ENCODE measurements around the gene RNF43.
A peak's percentile ranks its signal among the peaks of the same experiment; 100 is the strongest.

Gene RNF43

DNA sequence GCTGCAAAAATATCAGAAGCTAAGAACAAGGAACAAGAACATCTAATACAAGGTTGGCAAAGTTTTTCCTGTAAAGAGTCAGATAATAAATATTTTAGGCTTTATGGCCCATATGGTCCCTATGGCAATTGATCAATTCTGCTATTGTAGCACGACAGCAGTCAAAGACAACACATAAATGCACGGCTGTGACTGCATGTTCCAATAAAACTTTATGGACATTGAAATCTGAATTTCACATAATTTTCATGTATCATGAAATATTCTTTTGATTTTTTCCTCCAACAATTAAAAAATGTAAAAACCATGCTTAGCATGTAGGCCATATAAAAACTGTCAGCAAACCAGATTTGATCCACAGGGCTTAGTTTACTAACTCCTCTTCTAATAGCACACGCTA lies 10.5 kb upstream of the RNF43 start:
- Histone ChIP-seq H3K4me1 (ENCODE audit: control insufficient read depth in 1 of 2, insufficient read depth in 2 of 2, low read length in 2 of 2) (no peaks in the 10 kb centered on the region), H3K4ac (ENCODE audit: low read depth, low read length) (no peak overlapping the region), H3K18ac (ENCODE audit: low read length) (no peak overlapping the region), H3K9me3 (ENCODE audit: insufficient read depth, low read depth, low read length) (no peaks in the 10 kb centered on the region), H3K27ac (ENCODE audit: low read depth, low read length) (no peak overlapping the region), H3K4me3 (ENCODE audit: low read depth, low read length) (no peak overlapping the region), H2BK120ac (ENCODE audit: insufficient read depth, low read length, poor library complexity) (no peak overlapping the region), H3K79me1 (ENCODE audit: low read length) (no peaks in the 10 kb centered on the region), H2AFZ (ENCODE audit: insufficient read depth, low read length, poor library complexity) (no peak overlapping the region), H4K91ac (ENCODE audit: low read depth, low read length) (no peak overlapping the region), H4K12ac (ENCODE audit: low read depth, low read length) (no peak overlapping the region), H3K9ac (ENCODE audit: low read length) (no peak overlapping the region), H2AK5ac (ENCODE audit: low read length) (no peak overlapping the region), H2BK12ac (ENCODE audit: low read length) (no peak overlapping the region), H3K14ac (ENCODE audit: low read length) (no peak overlapping the region), H3K4me2 (ENCODE audit: low read length) (no peak overlapping the region), H3K27me3 (ENCODE audit: insufficient read depth, low read length) (no peaks in the 10 kb centered on the region), H3K23ac (ENCODE audit: low read length) (no peak overlapping the region), H3K79me2 (ENCODE audit: control insufficient read depth, insufficient read depth, low read length, poor library complexity) (no peaks in the 10 kb centered on the region), H3K36me3 (ENCODE audit: control insufficient read depth in 1 of 2, insufficient read depth in 2 of 2, low read length in 2 of 2) (no peaks in the 10 kb centered on the region), H4K8ac (ENCODE audit: low read depth, low read length) (no peak overlapping the region), H2BK5ac (ENCODE audit: low read depth, low read length, poor library complexity) (no peak overlapping the region)
- no peak for DNase-seq
- WGBS (ENCODE audit: extremely low coverage, insufficient coverage, insufficient read length): no CpG with 5 or more reads among the region's 3 CpGs

DNA sequence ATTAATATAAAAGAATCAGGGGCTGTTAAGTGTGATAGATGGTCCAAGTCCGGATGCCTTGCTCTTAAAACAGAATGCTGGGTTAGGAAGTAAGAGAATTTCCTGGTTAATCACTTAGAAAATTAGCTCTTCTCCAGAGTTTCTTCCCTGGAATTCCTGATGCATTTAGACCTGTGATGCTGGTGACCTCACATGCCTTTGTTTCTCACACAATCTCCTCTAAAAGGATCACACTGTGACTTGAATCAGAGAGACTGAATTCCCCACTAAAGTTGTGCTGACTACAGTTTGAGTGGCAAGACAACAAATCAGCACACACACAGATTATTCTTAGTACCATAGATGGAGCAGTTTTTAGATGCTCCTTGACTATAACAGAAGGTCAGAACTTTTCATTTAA lies 4.4 kb upstream of the RNF43 start:
- Histone ChIP-seq H4K91ac (ENCODE audit: low read depth, low read length) (no peak overlapping the region), H2AFZ (ENCODE audit: insufficient read depth, low read length, poor library complexity) (no peak overlapping the region), H3K14ac (ENCODE audit: low read length) (no peak overlapping the region), H3K18ac (ENCODE audit: low read length) (no peak overlapping the region), H2BK12ac (ENCODE audit: low read length) (no peak overlapping the region), H3K4me2 (ENCODE audit: low read length) (no peak overlapping the region), H3K27me3 (ENCODE audit: insufficient read depth, low read length) (no peaks in the 10 kb centered on the region), H3K36me3 (ENCODE audit: control insufficient read depth in 1 of 2, insufficient read depth in 2 of 2, low read length in 2 of 2) (no peaks in the 10 kb centered on the region), H3K9ac (ENCODE audit: low read length) (no peak overlapping the region), H3K79me1 (ENCODE audit: low read length) (peaks cover 1% of the 10 kb centered on the region), H2BK120ac (ENCODE audit: insufficient read depth, low read length, poor library complexity) (no peak overlapping the region), H2AK5ac (ENCODE audit: low read length) (no peak overlapping the region), H3K9me3 (ENCODE audit: insufficient read depth, low read depth, low read length) (no peaks in the 10 kb centered on the region), H3K4ac (ENCODE audit: low read depth, low read length) (no peak overlapping the region), H3K23ac (ENCODE audit: low read length) (peak overlapping the region; percentile 61), H4K8ac (ENCODE audit: low read depth, low read length) (no peak overlapping the region), H3K27ac (ENCODE audit: low read depth, low read length) (no peak overlapping the region), H2BK5ac (ENCODE audit: low read depth, low read length, poor library complexity) (no peak overlapping the region), H4K12ac (ENCODE audit: low read depth, low read length) (no peak overlapping the region), H3K4me1 (ENCODE audit: control insufficient read depth in 1 of 2, insufficient read depth in 2 of 2, low read length in 2 of 2) (no peaks in the 10 kb centered on the region), H3K4me3 (ENCODE audit: low read depth, low read length) (no peak overlapping the region), H3K79me2 (ENCODE audit: control insufficient read depth, insufficient read depth, low read length, poor library complexity) (no peaks in the 10 kb centered on the region)
- DNase-seq: no peak
- no CpG with 5 or more reads among the region's 1 CpG for WGBS (ENCODE audit: extremely low coverage, insufficient coverage, insufficient read length)

DNA sequence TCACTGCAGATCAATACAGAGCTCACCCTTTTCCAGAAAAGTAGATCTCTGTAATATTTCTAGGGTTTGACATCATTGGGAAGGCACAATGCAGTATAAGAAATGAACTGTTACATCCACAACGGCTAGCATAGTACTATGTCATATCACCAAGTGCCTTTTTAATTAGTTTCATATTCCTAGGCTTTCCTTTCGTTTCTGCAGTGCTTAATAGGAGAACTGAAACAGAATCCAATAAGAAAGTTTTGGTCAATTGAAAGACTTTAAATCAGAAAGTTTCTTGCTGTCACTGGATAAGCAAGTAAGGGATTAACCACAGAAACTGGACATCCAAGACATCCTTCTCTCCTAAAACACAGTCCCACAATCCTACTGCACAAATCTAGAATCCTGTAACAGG lies 3.5 kb upstream of the RNF43 start:
- Histone ChIP-seq H3K27me3 (ENCODE audit: insufficient read depth, low read length) (no peaks in the 10 kb centered on the region), H4K8ac (ENCODE audit: low read depth, low read length) (no peak overlapping the region), H4K12ac (ENCODE audit: low read depth, low read length) (no peak overlapping the region), H3K9ac (ENCODE audit: low read length) (no peak overlapping the region), H3K79me1 (ENCODE audit: low read length) (peaks cover 1% of the 10 kb centered on the region), H4K91ac (ENCODE audit: low read depth, low read length) (no peak overlapping the region), H2AK5ac (ENCODE audit: low read length) (no peak overlapping the region), H3K18ac (ENCODE audit: low read length) (no peak overlapping the region), H3K4me1 (ENCODE audit: control insufficient read depth in 1 of 2, insufficient read depth in 2 of 2, low read length in 2 of 2) (no peaks in the 10 kb centered on the region), H2BK120ac (ENCODE audit: insufficient read depth, low read length, poor library complexity) (no peak overlapping the region), H3K4me2 (ENCODE audit: low read length) (no peak overlapping the region), H3K23ac (ENCODE audit: low read length) (no peak overlapping the region), H2BK12ac (ENCODE audit: low read length) (no peak overlapping the region), H3K27ac (ENCODE audit: low read depth, low read length) (no peak overlapping the region), H3K4ac (ENCODE audit: low read depth, low read length) (no peak overlapping the region), H3K36me3 (ENCODE audit: control insufficient read depth in 1 of 2, insufficient read depth in 2 of 2, low read length in 2 of 2) (no peaks in the 10 kb centered on the region), H3K9me3 (ENCODE audit: insufficient read depth, low read depth, low read length) (no peaks in the 10 kb centered on the region), H3K14ac (ENCODE audit: low read length) (no peak overlapping the region), H2BK5ac (ENCODE audit: low read depth, low read length, poor library complexity) (no peak overlapping the region), H3K79me2 (ENCODE audit: control insufficient read depth, insufficient read depth, low read length, poor library complexity) (no peaks in the 10 kb centered on the region), H2AFZ (ENCODE audit: insufficient read depth, low read length, poor library complexity) (no peak overlapping the region), H3K4me3 (ENCODE audit: low read depth, low read length) (no peak overlapping the region)
- no peak for DNase-seq
- no CpG with 5 or more reads among the region's 2 CpGs for WGBS (ENCODE audit: extremely low coverage, insufficient coverage, insufficient read length)

DNA sequence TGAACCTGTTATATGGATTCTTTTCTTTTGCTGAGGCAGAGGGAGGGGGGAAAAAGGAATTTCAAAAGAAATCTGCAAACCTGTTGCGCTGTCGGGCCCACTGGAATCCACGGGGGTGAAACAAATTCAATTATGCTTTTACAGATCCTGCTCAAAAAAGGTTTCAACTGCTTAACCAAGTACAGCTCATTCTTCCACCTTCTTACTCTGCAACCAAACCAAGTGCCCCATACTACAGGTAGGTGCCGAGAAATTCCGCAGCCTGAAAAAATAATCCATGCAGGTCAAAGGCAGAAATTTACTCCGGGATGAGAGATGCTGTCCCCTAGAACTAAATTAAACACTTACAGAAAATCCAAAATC lies 416 bp downstream of the RNF43 start:
- Histone ChIP-seq H3K4me1 (ENCODE audit: control insufficient read depth in 1 of 2, insufficient read depth in 2 of 2, low read length in 2 of 2) (peaks cover 3% of the 10 kb centered on the region in 2 experiments), H4K8ac (ENCODE audit: low read depth, low read length) (no peak overlapping the region), H3K4me3 (ENCODE audit: low read depth, low read length) (no peak overlapping the region), H2AFZ (ENCODE audit: insufficient read depth, low read length, poor library complexity) (no peak overlapping the region), H3K27ac (ENCODE audit: low read depth, low read length) (peak overlapping the region; percentile 23), H2AK5ac (ENCODE audit: low read length) (no peak overlapping the region), H2BK120ac (ENCODE audit: insufficient read depth, low read length, poor library complexity) (no peak overlapping the region), H3K27me3 (ENCODE audit: insufficient read depth, low read length) (no peaks in the 10 kb centered on the region), H3K36me3 (ENCODE audit: control insufficient read depth in 1 of 2, insufficient read depth in 2 of 2, low read length in 2 of 2) (no peaks in the 10 kb centered on the region), H3K9me3 (ENCODE audit: insufficient read depth, low read depth, low read length) (no peaks in the 10 kb centered on the region), H3K79me1 (ENCODE audit: low read length) (peaks cover 1% of the 10 kb centered on the region), H3K23ac (ENCODE audit: low read length) (no peak overlapping the region), H3K4ac (ENCODE audit: low read depth, low read length) (no peak overlapping the region), H3K14ac (ENCODE audit: low read length) (peak overlapping the region; percentile 51), H3K4me2 (ENCODE audit: low read length) (peak overlapping the region; percentile 75), H3K79me2 (ENCODE audit: control insufficient read depth, insufficient read depth, low read length, poor library complexity) (no peaks in the 10 kb centered on the region), H3K18ac (ENCODE audit: low read length) (no peak overlapping the region), H2BK5ac (ENCODE audit: low read depth, low read length, poor library complexity) (peak overlapping the region; percentile 19), H4K12ac (ENCODE audit: low read depth, low read length) (no peak overlapping the region), H4K91ac (ENCODE audit: low read depth, low read length) (no peak overlapping the region), H3K9ac (ENCODE audit: low read length) (no peak overlapping the region), H2BK12ac (ENCODE audit: low read length) (no peak overlapping the region)
- peak in 1 of 2 donors; percentile 17 for DNase-seq
- WGBS (ENCODE audit: extremely low coverage, insufficient coverage, insufficient read length): no CpG with 5 or more reads among the region's 6 CpGs

Data from trophoblast cell (in vitro differentiated cells and primary cell).